GM12878 (cell line): ENCODE data around the gene GHDC. TPM values are rescaled to one million over a fixed set of nuclear protein-coding genes. Genes with fewer than 3 reads are reported as not detected.

Experiments used
- ATAC-seq: fragments of 200-7000 bp; cut with Tn5 transposase; 3 replicates; pipeline ENCODE4 v1.9.1; 2020; ENCODE audit warnings: mild to moderate bottlenecking, moderate library complexity
- BruUV-seq: library from RNA; stranded (reverse); fragments of 400-500 nt; replicated peaks from 2 replicates; lab custom pipeline; 2021; lab: Mats Ljungman, UMichigan
- CTCF ChIA-PET: fragments of 300-600 bp; sonication (Branson Sonifier 250); formaldehyde crosslinking; extraction: SDS; loops from one replicate; lab custom pipeline; 2021; ENCODE audit warnings: inconsistent platforms; lab: Yijun Ruan, JAX
- POLR2A ChIA-PET: fragments of 350-600 bp; formaldehyde crosslinking; extraction: SDS; loops from one replicate; lab custom pipeline; 2021; ENCODE audit warnings: inconsistent platforms; lab: Charles Lee
- RAD21 ChIA-PET: fragments of 300-600 bp; sonication (Branson Sonifier 250); formaldehyde crosslinking; loops from one replicate; lab custom pipeline; 2023; ENCODE audit warnings: antibody characterized with exemption; ENCODE audit not compliant: unreplicated experiment; lab: Charles Lee
- SMC1A ChIA-PET: fragments of 300-600 bp; sonication (Branson Sonifier 250); formaldehyde crosslinking; loops from one replicate; lab custom pipeline; 2023; ENCODE audit not compliant: unreplicated experiment, uncharacterized antibody; lab: Charles Lee
- DNase-seq: peaks from one replicate; pipeline ENCODE4 v3.0.0-alpha.2; 2011; ENCODE audit warnings: low read depth, low spot score
- FAIRE-seq: peaks from 3 replicates; lab custom pipeline; 2011; peaks lifted over from hg19 to GRCh38; lab: Jason Lieb, UNC
- H2AFZ ChIP-seq: 2 replicates; pipeline ENCODE4 v1.6.0; 2011; ENCODE audit warnings: low read depth, low read length, control low read depth; ENCODE audit not compliant: control insufficient read depth
- H3K27ac ChIP-seq: 2 replicates; pipeline ENCODE4 v1.5.1; 2011; ENCODE audit warnings: control low read depth; ENCODE audit not compliant: control insufficient read depth, insufficient read depth
- H3K27me3 ChIP-seq, 2 experiments: replicated peaks in 1 of 2; 2 replicates each; pipeline versions ENCODE4 v1.6.0 to v1.6.1; 2011; ENCODE audit warnings: low read length in 1 of 2; ENCODE audit not compliant: control insufficient read depth in 2 of 2, insufficient read depth in 2 of 2
- H3K36me3 ChIP-seq, 2 experiments: 2 replicates each; pipeline ENCODE4 v1.5.1; 2011; ENCODE audit warnings: low read length in 1 of 2; ENCODE audit not compliant: control insufficient read depth in 2 of 2, insufficient read depth in 2 of 2
- H3K4me1 ChIP-seq: 2 replicates; pipeline ENCODE4 v1.6.1; 2011; ENCODE audit warnings: mild to moderate bottlenecking, low read length, moderate library complexity, mixed read lengths; ENCODE audit not compliant: control insufficient read depth, insufficient read depth
- H3K4me2 ChIP-seq: 2 replicates; pipeline ENCODE4 v1.6.0; 2011; ENCODE audit warnings: control low read depth; ENCODE audit not compliant: control insufficient read depth, insufficient read depth
- H3K4me3 ChIP-seq: fragments of 200-600 bp; sonication (generic); 2 replicates; pipeline ENCODE4 v1.5.1; 2016
- H3K79me2 ChIP-seq: 2 replicates; pipeline ENCODE4 v1.6.0; 2011; ENCODE audit warnings: low read length; ENCODE audit not compliant: control insufficient read depth, insufficient read depth
- H3K9ac ChIP-seq: 2 replicates; pipeline ENCODE4 v1.8.0; 2011; ENCODE audit warnings: low read length, control low read depth, mixed read lengths; ENCODE audit not compliant: control insufficient read depth, insufficient read depth
- H3K9me3 ChIP-seq: replicated peaks from 3 replicates; pipeline ENCODE4 v1.5.1; 2011; ENCODE audit warnings: mild to moderate bottlenecking, low read length; ENCODE audit not compliant: control insufficient read depth, insufficient read depth
- H4K20me1 ChIP-seq: 2 replicates; pipeline ENCODE4 v1.6.0; 2011; ENCODE audit not compliant: control insufficient read depth, insufficient read depth
- ATF7 ChIP-seq: fragments of 450-650 bp; IDR thresholded peaks from 2 replicates; pipeline ENCODE4 v1.6.1; 2016; ENCODE audit warnings: low read depth, mild to moderate bottlenecking
- BCL11A ChIP-seq: IDR thresholded peaks from 2 replicates; pipeline ENCODE4 v1.6.1; 2011; ENCODE audit warnings: low read depth, low read length
- BMI1 ChIP-seq: fragments of 450-650 bp; IDR thresholded peaks from 2 replicates; pipeline ENCODE4 v1.6.1; 2016; ENCODE audit warnings: mild to moderate bottlenecking, moderate library complexity, borderline replicate concordance
- CEBPB ChIP-seq, 2 experiments: fragments of 150-350 bp in 1 of 2; IDR thresholded peaks; 2 replicates each; pipeline ENCODE4 v1.6.1; 2012 to 2014; ENCODE audit warnings: low read depth in 2 of 2, low read length in 2 of 2, borderline replicate concordance in 1 of 2, inconsistent platforms in 1 of 2
- CEBPZ ChIP-seq: fragments of 150-350 bp; IDR thresholded peaks from 2 replicates; pipeline ENCODE4 v1.6.1; 2016; ENCODE audit warnings: low read depth, low read length
- E2F4 ChIP-seq: IDR thresholded peaks from 2 replicates; pipeline ENCODE4 v1.6.1; 2012; ENCODE audit warnings: low read depth, low read length, improper control_type of control experiment
- EP300 ChIP-seq, 2 experiments: fragments of 150-350 bp in 1 of 2; IDR thresholded peaks; 2 replicates each; pipeline ENCODE4 v1.6.1; 2011 to 2012; ENCODE audit warnings: low read depth in 2 of 2, low read length in 2 of 2, borderline replicate concordance in 1 of 2, improper control_type of control experiment in 1 of 2, inconsistent platforms in 1 of 2; ENCODE audit not compliant: control insufficient read depth in 1 of 2
- RUNX3 ChIP-seq: IDR thresholded peaks from 2 replicates; pipeline ENCODE4 v1.6.1; 2012; ENCODE audit warnings: low read length, inconsistent platforms
- SMAD5 ChIP-seq: IDR thresholded peaks from 2 replicates; pipeline ENCODE4 v1.6.1; 2016; ENCODE audit warnings: antibody characterized with exemption, low read depth
- TCF12 ChIP-seq: IDR thresholded peaks from 2 replicates; pipeline ENCODE4 v1.6.1; 2011; ENCODE audit warnings: low read depth, mild to moderate bottlenecking, low read length
- USF1 ChIP-seq: IDR thresholded peaks from 2 replicates; pipeline ENCODE4 v1.6.1; 2011; ENCODE audit warnings: borderline replicate concordance, low read depth, mild to moderate bottlenecking, moderate library complexity, mixed read lengths, low read length; ENCODE audit not compliant: insufficient read depth; ENCODE audit errors: extremely low read length
- ZNF274 ChIP-seq: IDR thresholded peaks from one replicate; pipeline ENCODE4 v1.8.0; 2011; ENCODE audit not compliant: insufficient read length, insufficient read depth
- WGBS: methylation state at CpG from one replicate; pipeline ENCODE4 v1.1.6; 2016; ENCODE audit warnings: low lambda C conversion rate; ENCODE audit not compliant: insufficient replicate concordance, insufficient coverage; ENCODE audit errors: missing lambda C conversion rate; 5-methylcytosine and 5-hydroxymethylcytosine counted together
- in situ Hi-C: fragments of 300-500 bp; cut with MboI; formaldehyde crosslinking; loops from 9 replicates; pipeline ENCODE4 v1.14.3; 2018; ENCODE audit warnings: mixed read lengths
- intact Hi-C: fragments of 100-400 bp; cut with micrococcal nuclease; formaldehyde crosslinking; loops from one replicate; pipeline ENCODE4 v1.14.2; 2022; ENCODE audit not compliant: unreplicated experiment
- polyA plus RNA-seq, 11 experiments: library from polyadenylated mRNA; depleted of rRNA in 4 of 11; unstranded in 6 of 11; stranded (reverse) in 5 of 11; fragments of >200 nt; fragmentation: Nextera tagmentation in 4 of 11; fragmentation: Illumina TruSeq in 1 of 11; extraction: Ambion mirVana in 4 of 11; extraction: Trizol in 1 of 11; gene quantifications; 1 replicate in 1 of 11; 2 replicates in 10 of 11; pipeline versions ENCODE4 v1.2.1 to v1.2.3, GENCODE V29; 2011 to 2016; ENCODE audit warnings: inconsistent platforms in 2 of 11, missing spikeins in 2 of 11, low read depth in 1 of 11
- total RNA-seq, 4 experiments: library from RNA; depleted of rRNA in 3 of 4; stranded (reverse); fragments of >200 nt in 3 of 4; fragmentation: Illumina TruSeq in 1 of 4; extraction: Trizol in 1 of 4; gene quantifications; 2 replicates each; pipeline versions ENCODE4 v1.2.1 to v1.2.3, GENCODE V29; 2013 to 2021
- TF ChIP-seq, protein P1 (sequence below): fragments of 150-350 bp; IDR thresholded peaks from 2 replicates; pipeline ENCODE4 v1.6.1; 2014; ENCODE audit warnings: mild to moderate bottlenecking, low read depth, low read length
- TF ChIP-seq, protein P2 (sequence below): fragments of 450-650 bp; formaldehyde crosslinking; IDR thresholded peaks from 2 replicates; pipeline ENCODE4 v1.4.0; 2022; ENCODE audit warnings: mild to moderate bottlenecking, moderate library complexity

Gene GHDC
- total and polyA plus RNA-seq, 10 of the 15 experiments (the other 5 are each of a cell fraction or from before 2014, with no cell fraction given), result 0.72 to 20.6 (median 12.9) TPM

DNA sequence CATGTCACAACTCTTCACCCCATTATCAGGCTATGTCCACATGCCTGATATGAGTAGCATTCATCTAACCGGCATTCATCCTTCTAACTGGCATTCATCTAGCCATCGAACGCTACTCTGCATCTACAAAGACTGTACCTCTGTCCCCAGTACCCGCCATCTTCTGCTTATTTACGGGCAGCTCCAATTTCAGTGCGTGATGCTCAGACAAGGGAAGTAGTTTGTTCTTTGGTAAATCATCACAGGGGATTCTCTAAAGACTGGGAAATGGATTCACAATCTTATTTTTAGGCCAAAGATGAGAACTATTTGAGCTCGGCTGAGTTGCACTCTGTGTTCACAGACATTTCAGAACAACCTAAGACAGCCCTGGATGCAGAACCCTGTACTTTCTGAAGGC, 42.5 kb upstream of the GHDC start:
- Histone ChIP-seq H3K9me3 (no peaks in the 10 kb centered on the region), H3K9ac (no peak overlapping the region), H3K36me3 (no peaks in the 10 kb centered on the region), H3K27me3 (no peaks in the 10 kb centered on the region), H3K4me2 (no peak overlapping the region), H2AFZ (no peak overlapping the region), H4K20me1 (no peaks in the 10 kb centered on the region), H3K4me3 (no peak overlapping the region), H3K4me1 (no peaks in the 10 kb centered on the region), H3K27ac (no peak overlapping the region), H3K79me2 (peaks cover 3% of the 10 kb centered on the region)
- ChIA-PET CTCF (interaction anchor here (0.7 to 3.1 kb wide), 3 partner anchors 14 to 187 kb away, joined by 3 to 19 read pairs (median 3); no protein-coding TSS in a partner anchor), POLR2A (no interaction called here), RAD21 (interaction anchor here (1.0 kb wide), 1 partner anchor 14 kb away, joined by 3 read pairs; no protein-coding TSS in a partner anchor), SMC1A (interaction anchor here (1.0 to 1.2 kb wide), 3 partner anchors 20 to 121 kb away, joined by 3 read pairs; no protein-coding TSS in a partner anchor)
- no TSS peak for BruUV-seq
- in situ Hi-C loops, result no loop called here
- ATAC-seq, result no peak
- over 99% methylated on average over 7 of the region's 7 CpGs for WGBS
- intact Hi-C loops, result no loop called here
- no peak for DNase-seq
- FAIRE-seq, result no peak
- TF ChIP-seq BCL11A, result no peak
- TF ChIP-seq, protein P1, sequence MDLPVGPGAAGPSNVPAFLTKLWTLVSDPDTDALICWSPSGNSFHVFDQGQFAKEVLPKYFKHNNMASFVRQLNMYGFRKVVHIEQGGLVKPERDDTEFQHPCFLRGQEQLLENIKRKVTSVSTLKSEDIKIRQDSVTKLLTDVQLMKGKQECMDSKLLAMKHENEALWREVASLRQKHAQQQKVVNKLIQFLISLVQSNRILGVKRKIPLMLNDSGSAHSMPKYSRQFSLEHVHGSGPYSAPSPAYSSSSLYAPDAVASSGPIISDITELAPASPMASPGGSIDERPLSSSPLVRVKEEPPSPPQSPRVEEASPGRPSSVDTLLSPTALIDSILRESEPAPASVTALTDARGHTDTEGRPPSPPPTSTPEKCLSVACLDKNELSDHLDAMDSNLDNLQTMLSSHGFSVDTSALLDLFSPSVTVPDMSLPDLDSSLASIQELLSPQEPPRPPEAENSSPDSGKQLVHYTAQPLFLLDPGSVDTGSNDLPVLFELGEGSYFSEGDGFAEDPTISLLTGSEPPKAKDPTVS, result no peak
- no peak for TF ChIP-seq ATF7
- TF ChIP-seq ZNF274, result no peak
- TF ChIP-seq USF1, result no peak
- TF ChIP-seq CEBPB (IDR thresholded peaks at IDR 0.05; ENCODE audit: borderline replicate concordance in 1 of 2, low read depth in 2 of 2, low read length in 2 of 2), result no peak
- TF ChIP-seq EP300 (IDR thresholded peaks at IDR 0.05; ENCODE audit: borderline replicate concordance in 1 of 2, control insufficient read depth in 1 of 2, low read depth in 2 of 2, low read length in 2 of 2), result no peak
- no peak for TF ChIP-seq BMI1
- no peak for TF ChIP-seq TCF12
- TF ChIP-seq, protein P2, sequence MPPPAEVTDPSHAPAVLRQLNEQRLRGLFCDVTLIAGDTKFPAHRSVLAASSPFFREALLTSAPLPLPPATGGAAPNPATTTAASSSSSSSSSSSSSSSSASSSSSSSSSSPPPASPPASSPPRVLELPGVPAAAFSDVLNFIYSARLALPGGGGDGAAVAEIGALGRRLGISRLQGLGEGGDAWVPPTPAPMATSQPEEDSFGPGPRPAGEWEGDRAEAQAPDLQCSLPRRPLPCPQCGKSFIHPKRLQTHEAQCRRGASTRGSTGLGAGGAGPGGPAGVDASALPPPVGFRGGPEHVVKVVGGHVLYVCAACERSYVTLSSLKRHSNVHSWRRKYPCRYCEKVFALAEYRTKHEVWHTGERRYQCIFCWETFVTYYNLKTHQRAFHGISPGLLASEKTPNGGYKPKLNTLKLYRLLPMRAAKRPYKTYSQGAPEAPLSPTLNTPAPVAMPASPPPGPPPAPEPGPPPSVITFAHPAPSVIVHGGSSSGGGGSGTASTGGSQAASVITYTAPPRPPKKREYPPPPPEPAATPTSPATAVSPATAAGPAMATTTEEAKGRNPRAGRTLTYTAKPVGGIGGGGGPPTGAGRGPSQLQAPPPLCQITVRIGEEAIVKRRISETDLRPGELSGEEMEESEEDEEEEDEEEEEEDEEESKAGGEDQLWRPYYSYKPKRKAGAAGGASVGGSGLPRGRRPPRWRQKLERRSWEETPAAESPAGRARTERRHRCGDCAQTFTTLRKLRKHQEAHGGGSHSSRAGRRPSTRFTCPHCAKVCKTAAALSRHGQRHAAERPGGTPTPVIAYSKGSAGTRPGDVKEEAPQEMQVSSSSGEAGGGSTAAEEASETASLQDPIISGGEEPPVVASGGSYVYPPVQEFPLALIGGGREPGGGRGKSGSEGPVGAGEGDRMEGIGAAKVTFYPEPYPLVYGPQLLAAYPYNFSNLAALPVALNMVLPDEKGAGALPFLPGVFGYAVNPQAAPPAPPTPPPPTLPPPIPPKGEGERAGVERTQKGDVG (CRISPR knock-in tag), result no peak
- TF ChIP-seq RUNX3, result no peak
- no peak for TF ChIP-seq SMAD5
- no peak for TF ChIP-seq E2F4
- no peak for TF ChIP-seq CEBPZ
